ENCODE results near the gene RNF220.
"Not testable (repeated sequence)": the region's sequence is repeated elsewhere in the genome, so short reads cannot be mapped to it uniquely, and the experiment has no call there.

The RNF220 gene

DNA sequence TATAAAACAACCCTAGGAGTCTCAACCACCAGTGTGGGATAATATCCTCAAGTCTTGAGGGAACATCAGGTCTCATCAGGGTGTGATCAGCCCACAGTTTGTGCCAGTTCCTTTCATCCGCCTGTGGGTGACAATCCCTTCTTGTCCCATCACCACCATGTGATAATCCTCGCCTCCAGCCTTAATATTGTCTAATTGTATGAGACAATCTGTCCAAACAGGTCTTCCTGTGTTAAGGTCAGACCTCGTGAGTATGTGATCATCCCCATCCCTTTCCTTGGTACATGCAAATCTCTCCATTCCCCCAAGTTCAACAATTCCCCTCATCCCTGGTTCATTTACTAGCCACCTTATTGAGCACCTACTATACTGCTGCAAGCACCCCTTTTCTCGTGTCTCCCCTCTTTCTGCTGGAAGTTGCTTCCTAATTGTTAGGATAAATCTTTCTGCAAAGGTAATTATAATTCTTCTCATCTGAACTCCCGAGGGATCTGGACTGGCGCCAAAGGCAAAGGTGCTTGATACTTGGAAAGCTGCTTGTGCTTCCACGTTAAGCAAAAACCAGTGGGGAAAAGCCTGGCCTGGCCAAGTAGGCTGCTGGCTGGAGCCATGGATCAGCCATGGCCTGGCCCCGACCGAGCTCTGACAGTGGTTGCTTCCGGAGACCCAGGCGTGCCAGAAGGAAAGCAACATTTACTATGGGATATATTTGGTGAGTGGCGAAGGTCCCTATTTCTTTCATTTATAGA is 92.5 kb downstream of the RNF220 start:
- no peak for DNase-seq

DNA sequence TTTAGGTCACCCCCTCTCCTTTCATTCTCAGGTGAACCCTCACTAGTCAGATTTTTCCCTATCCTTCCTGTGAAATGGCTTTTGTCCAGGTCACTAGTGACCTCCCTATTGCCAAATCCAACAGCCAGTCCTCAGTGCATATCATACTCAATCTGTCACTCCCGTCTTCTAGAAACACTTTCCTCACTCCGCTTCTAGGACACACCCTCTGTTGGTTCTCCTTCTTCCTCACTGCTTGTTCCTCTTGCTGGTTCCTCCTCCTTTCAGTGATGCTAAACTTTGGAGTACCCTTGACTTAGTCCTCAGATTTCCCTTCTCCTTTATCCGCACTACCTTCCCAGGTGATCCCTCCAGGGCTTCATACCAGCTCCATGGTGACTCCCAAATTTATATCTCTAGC is 94.3 kb downstream of the RNF220 start:
- no peak for DNase-seq

DNA sequence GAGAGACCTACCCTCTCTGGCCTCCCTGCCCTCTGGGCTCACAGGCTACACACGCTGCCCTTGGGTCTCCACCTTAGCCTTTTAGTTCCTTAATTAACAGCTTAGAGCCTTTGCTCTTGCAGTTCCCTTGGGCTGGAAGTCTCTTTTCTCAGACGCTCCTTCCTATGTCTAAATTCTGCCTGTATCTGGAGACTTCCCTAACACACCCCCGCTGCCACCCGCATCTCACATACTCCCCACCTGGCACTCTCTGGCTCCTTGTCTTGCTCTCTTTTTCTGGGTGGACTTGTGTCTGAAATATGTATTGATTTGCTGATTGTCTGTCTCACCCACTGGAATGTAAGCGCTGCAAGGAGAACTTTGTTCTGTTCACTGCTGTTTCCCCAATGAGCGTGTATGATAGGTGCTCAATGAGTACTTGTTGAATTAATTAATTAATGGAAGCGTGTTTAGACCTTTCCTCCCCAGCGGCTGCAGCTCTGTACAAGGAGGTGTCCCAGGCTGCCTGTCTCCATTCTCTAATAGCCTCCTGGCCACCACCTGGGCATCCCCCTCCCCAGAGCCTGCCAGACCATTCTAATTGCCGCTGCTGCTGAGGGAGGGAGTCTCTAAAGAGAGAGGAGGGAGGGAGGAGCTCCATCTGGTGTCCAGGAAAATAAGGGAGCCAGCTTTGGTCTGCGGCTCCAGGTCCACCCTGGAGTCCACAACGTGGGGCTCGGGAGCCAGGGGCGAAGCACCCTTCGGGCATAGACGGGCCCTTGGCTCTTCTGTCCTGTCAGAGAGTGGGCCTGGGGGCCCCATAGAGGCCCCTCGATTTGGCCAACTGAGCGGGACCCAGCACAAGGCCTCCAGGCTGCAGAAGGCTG is 95.4 kb downstream of the RNF220 start:
- DNase-seq, result no peak

DNA sequence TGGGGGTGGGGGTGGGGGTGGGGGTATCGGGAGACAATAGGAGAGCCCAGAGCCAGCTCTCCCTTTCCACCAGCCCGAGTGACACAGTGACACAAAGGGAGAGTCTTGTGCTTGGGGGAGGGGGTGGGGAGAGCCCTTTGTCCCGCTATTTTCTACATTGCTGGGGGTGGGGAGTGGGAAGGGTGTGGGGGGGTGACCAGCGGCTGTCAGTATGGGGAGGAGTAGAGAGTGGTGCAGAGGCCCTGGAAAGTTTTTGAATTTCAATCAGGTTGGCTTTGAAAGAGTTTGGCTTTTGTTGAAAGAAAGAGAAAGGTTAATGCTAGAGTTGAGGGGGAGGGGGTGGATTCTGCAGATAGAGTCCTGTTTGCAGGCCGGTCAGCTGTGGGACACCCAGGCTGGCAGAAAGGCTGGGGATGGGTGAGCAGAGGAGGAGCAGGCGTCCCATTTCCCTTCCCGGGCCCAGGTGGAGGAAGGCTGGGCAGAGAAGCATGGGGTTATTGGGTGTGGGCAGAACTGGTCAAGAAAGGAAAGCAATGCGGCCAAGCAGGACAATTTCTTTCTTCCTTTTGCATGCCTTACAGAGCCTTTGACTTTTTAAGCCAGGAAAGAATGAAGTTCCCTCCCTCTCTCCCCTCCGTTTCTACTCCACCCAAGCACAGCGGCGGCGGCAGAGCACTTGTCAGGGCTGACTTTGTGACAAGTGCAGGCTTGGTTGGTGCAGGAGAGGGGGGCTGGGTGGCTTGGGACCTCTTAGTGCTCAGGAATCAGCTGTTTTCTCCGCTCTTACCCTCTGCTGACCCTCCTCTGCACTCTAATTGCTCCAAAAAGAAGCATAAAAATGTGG is 96.2 kb downstream of the RNF220 start:
- no peak for DNase-seq

DNA sequence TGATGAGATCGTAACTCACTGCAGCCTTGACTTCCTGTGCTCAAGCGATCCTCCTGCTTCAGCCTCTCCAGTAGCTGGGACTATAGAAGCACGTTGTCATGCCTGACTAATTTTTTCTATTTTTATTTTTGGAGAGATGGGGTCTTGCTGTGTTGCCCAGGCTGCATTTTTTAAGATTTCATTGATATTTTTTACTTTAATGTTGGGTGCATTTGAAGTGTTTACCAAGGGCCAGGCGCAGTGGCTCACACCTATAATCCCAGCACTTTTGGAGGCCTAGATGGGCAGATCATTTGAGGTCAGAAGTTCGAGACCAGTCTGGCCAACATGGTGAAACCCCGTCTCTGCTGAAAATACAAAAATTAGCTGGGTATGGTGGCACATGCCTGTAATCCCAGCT is 97.8 kb downstream of the RNF220 start:
- DNase-seq, result not testable (repeated sequence)

DNA sequence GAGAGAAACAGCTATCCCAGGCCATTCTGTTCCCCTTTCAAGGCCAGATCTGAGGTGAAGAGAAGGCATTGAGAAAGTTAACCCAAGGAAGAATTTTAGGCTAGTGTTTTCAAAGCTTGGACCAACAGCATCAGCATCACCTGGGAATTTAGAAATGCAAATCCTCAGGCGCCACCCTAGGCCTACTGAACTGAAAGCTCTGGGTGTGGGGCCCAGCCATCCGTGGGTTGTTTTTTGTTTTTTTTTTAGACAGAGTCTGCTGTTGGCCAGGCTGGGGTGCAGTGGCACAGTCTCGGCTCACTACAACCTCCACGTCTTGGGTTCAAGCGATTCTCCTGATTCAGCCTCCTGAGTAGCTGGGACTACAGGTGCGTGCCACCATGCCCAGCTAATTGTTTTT is 98.6 kb downstream of the RNF220 start:
- no peak for DNase-seq

DNA sequence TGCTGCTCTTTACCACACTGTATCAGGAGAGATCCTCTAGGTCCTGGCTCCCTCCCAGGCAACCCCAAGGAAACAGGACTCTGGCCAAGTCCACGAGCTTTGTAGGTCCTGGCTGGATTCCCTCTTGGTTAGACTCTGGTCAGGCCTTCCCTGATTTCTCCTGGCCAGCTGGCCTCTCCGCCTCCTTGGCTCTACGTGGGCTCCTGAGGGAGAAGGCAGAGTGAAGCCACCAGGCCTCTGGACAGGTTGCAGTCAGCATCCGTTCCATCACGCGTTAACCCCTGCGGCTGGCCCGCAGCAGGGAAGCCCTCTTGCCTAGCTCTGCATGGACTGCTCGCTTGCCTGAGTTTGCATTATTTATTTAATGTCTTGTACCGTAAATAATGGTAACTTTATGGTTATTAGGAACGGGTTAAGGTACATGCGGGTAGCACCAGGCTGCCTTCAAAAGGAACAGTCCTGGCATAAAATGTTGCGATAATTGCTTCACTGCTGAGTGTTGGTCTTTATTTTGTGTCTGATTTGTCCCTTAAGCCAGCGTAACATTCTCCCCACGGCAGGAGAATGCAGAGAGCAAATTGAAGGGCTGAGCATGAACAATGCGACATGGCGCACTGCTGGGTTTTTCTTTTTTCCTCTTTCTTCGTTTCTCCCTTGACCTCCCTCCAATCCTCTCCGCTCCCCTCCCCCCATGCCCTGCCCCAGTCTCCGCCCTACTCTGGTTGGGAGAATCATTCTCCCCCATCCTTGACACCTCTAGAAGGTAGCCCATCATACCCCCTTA is 100.3 kb downstream of the RNF220 start:
- DNase-seq, result no peak

DNA sequence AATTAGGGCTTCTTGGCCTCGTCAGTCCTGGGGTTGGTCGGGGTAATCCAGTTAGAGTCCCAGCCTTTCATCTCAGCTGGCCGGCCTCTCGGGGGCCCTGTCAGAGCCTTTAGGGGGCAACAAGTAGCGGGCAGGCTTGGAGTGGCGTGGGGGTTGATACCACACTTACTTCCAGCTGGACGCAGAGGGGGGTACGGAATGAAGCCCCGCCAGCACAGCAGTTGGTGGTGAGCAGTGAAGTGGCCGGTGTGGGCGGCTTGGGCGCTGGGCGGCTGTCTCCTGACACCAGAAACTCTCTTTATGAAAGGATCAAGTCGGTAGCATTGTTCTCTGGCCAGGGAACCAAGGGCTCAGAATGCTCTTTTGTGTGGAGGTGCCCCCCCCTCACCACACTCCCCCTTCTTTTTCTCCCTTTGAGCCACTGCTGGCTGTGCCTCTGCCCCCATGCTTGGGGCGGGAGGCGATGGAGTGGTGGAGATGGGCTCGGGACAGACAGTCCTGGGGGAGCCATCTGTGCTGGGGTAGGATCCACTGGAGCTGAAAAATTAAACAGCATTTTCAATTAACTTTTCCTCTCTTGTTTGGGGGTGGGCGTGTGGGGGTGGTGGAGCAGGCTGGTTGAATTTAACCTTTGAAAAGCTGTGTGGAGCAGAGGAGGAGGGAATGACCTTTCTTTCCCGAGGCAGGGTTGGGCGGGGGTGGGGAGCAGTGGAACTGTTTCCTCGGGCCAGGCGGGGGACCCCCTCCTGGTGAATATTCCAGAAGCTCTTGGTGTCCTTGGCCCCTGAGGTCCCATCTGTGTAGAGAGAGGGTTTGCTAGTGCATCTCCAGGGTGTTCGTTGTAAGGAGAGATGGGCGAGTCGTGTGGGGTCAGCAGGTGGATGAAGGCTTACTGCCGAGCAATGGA is 102.7 kb downstream of the RNF220 start:
- no peak for DNase-seq

DNA sequence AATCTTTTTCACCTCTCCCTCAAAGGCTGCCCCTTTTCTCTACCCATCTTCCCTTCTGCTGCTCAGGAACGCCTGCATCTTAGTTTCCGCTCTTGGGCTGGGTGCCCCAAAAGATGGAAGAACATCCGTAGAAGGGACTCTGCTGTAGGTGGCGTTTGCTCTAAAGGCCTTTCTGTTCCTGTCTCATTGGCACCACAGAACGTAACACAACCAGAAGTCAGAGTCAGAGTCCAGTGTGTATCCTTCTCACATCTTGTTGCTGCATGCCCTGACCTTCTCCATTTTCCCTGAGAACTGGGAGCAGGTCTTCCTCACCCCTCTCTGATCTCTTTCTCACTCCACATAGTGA is 103.3 kb downstream of the RNF220 start:
- no peak for DNase-seq

DNA sequence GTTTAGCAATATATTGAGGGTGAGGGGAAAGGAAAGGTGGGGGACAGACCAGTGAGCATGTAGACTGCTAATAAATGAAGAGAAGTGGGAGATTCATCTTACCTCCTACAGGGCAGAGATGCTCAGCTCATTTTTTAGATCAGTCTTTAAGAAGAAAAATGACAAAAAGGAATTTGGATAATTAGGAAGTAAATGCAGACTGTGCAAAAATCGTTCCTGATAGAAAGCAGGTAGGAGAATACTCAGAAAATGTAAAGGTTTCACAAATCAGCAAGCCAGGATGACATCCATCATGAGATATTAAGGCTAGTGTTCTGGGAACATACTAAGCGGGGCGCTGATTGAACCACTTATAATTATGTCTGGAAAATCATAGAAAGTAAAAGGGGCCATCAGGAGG is 106.3 kb downstream of the RNF220 start:
- no peak for DNase-seq

DNA sequence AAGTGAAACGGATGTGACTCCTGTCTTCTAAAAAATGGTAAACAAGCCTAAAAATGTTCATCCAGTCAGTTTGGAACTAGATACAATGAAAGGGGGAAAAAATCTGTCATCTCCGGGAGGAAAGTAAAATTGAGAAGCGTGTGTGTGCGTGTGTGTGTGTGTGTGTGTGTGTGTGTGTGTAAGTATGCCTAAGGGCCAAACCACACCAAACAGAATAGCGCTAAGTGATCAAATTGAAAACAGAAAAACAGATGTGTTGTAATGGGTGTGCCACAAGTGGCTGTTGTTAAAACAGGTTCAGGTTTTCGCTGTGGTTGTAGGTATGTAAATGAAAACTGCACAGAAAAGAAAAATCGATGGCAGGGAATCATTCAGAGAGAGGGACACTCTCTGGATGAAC is 106.7 kb downstream of the RNF220 start:
- no peak for DNase-seq

DNA sequence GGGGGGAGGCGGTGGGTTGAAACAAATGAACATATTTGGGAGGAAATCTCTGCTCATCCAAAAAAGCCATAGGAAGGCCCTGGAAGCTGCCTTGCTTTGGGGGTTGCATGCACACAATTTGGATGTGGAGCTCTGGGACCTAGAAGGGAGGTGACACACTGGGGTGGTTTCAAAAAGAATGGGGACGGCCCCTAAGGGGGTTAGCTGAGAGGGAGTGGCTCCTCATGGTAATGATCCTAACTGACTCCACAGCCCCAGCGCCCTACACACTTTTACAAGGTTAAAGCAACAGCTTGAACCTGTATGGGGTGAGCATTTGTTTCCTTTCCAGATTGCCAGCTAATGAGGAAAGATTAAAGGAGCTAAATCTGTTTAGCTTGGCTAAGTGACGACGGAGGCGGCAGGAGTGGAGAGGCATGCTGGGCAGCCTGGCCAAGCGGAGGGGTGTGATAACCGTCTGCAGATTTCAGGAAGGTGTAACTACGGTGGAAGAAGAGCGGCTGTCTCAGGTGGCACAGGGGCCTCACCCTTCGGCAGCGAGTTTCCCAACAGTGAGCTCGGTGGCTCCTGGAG is 107.3 kb downstream of the RNF220 start:
- DNase-seq, result no peak

DNA sequence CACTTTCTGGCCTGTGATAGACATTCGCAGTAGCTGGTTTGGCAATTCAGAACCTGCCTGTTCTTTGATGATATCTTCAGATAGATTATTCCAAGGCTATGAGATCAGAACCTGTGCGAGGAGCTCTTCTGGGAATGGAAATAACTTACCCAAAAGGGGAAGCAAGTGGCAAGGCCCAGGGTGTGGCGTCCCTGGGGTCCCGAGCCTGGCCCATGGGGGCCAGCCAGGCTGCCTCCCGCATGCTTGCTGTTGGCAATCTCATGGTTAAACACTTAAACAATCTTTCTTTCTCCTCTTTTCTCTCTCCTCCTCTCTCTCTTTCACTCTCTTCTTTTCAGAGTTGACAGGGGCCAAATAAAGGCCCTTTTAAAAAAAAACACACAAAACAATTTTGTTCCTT is 108.1 kb downstream of the RNF220 start:
- DNase-seq, result no peak

DNA sequence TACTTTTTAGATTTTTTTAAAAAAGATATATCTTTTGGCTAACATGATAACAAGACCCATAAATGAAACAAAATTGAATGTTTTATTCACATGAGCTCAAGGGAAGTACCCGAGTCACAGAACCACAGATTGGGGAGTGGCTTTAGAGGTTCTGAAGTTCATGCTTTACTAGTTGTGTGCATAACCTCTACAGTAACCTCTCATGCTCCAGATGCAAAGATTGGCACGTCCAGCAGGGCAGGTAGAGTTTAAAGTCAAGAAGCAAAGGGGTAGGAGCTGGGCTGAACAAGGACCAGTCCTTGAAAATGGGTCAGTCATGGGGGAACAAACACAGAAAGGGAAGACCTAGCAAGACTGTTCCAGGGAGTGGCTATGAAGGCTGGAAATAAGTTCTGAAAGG is 109.6 kb downstream of the RNF220 start:
- no peak for DNase-seq

DNA sequence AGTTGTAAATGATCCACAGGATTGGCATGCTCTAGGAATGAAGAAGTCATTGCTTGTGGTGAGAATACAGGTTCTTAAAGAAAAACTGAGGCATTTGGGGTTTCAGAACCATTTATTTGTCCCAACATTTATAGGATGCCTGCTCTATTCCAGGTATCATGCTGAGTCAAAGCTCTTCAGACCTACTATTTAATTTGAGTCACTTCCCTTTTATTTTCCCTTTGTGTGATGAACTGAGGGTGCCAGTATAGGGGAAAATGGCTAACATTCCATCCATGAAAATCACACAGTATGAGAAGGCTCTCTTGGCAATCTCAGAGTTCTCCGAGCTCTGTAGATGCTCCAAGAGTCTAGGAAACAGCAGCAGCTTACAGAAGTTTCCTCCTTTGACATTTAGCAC is 110.4 kb downstream of the RNF220 start:
- no peak for DNase-seq

DNA sequence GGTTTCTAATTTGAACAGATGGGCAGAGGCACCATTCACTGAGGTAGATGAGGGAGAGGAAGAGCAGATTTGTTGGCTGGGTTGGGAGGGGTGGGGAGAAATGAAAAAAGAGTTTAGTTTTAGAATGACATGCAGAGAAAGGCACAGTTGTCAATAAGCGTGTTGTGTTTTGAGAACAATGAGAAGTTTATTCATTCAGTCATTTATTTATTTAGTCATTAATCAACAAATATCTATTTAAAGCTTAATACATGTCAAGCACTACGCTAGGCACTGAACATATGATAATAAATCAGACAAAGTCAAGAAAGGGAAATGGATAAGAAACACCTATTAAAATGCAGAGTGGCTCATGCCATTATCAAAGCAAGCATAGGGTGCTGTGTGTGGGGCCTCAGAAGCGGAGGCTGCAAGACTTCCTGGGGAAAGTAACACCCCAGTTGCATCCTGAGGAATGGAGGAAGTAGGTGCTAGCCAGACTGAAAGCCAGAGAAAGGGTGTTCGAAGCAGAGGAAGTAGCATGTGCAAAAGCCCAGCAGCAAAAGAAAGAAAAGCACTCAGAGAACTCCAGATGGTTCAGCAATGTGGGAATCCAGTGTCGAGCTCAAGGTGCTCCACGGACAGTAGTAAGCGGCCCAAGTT is 114.1 kb downstream of the RNF220 start:
- no peak for DNase-seq

DNA sequence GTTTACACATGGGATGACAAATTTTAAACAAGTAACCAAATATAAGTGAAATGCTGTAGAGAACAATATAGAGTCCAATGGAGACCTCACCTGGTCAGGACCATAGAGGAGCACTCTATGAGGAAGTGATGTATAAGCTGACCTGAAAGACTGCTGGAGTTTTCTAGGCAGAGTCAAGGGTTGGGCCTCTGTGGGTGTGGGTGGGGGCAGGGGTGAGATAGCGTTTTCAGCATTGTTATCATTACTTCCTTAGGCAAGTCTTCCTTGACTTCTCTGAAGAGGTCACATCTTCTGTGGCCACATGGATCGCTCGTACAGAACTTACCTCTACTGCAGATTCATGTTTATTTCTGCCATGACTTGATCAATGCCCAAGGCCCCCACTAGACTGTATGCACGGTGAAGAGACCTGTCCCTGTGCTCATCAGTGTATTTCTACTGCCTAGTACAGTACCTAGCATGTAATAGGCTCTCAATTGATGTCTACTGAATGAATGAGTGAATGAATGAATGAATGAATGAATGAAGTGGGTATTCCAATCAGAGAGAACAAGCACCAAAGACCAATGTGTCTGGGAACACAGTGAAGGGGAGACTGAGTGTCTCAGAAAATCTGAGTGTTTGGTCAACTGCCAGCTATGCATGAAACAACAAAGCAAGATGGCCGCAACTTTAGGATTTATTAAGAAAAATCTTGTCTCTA is 116.5 kb downstream of the RNF220 start:
- DNase-seq, result no peak

DNA sequence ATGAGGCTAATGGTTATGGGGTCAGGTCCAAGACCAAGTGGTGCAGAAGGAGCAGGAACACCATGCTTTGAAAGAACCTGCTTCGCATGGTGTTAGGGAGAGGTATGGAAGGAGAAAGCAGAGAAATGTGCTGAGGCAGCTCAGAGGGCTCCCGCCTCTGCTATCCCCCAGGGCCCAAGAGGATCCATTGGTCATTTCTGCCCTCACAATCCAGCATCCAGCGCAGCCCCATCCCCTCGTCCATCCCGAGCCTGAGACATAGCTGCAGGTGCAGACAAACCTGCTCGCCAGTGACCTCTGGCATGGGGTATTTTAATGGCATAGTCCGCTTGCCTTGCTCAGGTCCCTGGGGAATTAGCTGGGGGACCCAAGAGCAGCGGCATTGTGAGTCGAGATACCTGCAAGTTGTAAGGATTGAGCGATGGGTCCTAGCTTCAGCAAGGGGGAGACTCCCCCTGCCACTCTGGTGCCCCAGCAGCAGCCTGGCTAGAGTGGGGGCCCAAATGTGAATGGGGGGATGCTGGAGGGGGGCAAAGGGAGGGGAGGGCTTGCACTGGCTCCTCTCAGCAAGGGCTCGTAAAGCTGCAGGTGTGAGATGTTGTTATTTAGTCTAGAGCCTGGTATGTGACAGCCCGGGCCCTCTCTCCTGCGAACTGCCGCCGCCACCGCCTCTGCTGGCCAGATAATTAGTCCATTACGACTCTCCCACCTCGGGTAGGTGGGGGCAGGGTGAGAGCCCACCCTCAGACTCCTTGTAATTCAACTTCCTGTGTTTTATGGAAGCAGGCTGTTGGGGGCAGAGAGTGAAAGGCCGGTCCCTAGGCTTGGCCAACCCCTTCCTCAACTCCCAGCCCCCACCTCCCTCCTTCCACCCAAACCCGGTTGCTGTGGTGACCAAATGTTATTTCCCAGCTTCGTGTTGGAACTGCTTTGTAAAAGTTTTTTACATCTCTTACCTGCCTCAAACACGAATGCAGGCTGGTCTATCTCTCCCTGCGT is 118.8 kb downstream of the RNF220 start:
- no peak for DNase-seq
